HG03095 (cell line): ENCODE measurements around the gene MVB12B.

Experiments used
- ATAC-seq: cut with Tn5 transposase; IDR thresholded peaks from one replicate; pipeline ENCODE4 v1.9.1; 2021; ENCODE audit warnings: moderate library complexity; ENCODE audit not compliant: unreplicated experiment

The MVB12B gene

DNA sequence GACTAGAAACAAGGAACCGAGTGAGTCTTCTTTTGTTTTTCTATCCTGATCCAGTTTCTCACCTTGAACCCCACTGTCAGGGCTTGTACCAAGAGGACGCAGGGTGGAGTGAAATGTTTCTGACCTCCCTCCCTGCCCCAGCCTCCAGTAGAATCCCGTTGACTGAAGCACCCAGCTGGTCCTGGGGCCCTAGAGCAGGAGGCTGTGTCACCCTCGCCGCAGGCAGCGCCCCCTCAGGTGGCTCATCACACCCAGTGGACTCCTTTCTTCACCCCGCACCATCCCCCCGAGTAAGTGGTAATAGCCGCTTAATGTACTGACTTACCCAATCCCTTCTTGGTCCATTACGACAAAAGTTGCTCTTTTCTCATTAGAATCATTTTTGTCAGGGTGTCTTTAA is 53.8 kb downstream of the MVB12B start:
- no peak for ATAC-seq

DNA sequence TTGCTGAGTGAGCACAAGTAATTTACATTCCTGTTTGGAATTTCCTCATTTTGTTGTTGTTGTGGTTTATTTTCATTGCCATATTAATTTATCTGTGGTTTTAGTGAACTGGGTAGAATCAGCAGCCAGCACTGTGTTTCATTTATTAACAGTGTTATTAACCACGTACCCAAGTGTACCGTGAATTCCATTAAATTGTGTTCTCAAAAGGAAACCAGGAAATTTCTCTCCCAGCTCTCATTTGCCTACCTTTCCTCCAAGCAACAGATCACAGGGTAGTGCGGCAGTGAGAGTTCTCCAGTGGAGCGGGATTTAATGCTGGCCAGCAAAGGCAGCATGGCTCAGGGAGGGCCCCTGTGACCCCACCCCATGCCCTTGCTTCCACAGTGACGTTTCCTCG is 54.6 kb downstream of the MVB12B start:
- ATAC-seq, result no peak

DNA sequence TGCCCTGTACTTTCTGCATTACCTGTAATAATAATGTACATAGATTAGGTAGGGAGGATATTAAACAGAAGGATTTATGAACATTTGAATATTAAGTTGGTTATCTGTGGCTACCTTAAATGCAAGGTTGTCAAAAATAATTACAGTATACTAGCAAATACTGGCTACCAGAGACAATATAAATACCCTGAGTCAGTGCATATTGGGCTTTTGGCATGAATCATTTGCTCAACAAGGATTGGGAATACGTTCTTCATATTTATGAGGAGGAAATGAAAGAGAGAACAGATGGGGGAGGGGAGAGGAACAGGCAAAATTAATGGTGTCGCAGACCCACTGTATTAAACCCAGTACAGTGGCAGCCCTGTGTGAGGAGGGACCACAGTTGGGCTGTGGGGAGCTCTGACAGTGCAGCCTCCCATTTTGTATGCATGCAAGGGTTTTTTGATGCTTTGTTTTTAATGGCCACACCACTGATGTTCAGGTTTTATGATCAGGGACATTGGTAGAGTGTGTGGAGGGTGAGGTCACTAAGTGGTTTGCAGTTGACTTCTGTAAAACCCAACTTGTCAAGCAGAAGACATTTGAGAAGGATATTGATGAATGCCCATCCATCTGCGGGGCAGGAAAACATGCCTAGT is 56.9 kb downstream of the MVB12B start:
- ATAC-seq, result no peak

DNA sequence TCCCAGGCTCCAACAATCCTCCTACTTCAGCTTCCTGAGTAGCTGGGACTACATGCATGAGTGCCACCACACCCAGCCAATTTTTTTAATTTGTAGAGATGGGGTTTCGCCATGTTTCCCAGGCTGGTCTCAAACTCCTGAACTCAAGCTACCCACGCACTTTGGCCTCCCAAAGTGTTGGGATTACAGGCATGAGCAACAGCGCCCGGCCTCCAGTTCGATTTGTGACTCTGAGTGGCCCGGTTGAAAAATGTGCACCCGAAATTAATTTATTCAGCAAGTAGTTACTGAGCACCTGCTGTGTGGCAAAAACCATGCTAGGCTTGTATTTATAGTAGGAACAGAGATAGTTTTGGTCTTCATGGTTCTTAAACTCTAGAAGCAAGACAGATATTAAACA is 58.3 kb downstream of the MVB12B start:
- no peak for ATAC-seq

DNA sequence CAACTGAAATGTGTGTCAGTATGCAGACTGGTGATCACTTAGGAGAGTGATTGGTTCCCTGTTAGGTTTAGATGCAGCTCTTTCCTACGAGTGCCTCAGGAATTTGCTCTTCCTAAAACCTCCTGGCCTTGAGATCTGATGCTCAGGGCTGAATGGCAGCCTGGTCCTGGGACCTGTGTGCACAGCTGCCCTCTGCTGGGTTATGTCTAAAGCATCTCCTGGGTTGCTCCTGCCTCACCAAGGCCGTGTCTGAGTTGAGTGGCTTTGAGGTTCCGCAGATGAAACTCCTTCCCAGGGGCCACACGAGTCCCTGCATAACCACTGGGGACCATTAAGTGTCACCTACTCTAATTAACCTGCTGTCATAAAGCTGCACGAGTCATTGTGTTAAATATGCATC is 59.5 kb downstream of the MVB12B start:
- ATAC-seq, result no peak

DNA sequence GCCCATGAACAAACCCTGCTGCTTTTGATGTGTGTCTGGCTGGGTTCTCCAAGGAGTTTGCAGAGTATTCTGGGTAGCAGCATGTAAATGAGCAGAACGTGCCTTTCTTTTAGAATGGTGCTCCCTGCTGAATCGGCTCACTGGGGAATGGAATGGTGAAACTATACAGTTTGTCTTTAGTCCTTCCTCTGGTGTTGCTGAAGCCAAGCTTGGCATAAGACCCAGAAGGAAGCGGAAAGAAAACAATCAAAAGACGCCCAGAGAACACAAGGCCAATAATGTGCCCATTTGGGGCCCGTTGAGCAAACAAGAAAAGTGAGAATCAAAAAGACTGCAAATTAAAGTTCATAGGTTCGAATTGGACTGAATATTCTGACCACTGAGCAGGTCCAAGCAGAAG is 60.1 kb downstream of the MVB12B start:
- ATAC-seq, result no peak

DNA sequence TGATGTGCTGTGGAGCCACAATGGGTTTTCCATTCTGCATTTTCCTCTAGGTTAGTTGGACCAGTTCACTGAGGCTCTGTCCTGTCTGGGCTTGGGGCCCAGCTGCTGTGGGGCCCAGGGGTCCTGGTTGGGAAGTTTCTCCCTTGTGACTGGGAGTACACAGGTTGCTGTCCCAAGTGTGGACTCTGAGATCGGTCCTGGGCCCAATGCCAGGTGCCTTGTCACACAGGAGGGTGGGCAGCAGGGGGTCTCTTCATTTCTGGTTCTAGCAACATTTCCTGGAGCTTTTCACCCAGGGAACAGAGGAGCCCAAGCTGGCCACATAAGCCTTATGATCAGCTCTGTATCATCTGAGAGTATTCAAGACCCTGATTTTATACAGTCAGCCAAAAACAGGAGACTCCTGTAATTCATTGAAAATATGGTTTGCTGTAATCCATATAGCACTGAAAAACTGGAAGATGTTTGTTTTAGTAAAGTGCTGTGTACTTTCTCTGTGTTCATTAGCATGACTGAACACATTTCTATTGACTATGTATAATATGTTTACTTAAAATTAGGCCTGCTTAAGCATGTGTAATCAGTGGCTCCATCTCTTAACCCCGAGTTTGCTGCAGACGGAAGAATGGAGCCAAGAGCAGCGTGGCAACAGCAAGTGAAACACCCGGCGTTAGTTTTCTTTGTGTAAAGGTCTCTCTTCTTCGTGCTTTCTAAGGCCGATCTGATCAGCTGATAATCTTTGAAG is 62.5 kb downstream of the MVB12B start:
- ATAC-seq, result no peak

DNA sequence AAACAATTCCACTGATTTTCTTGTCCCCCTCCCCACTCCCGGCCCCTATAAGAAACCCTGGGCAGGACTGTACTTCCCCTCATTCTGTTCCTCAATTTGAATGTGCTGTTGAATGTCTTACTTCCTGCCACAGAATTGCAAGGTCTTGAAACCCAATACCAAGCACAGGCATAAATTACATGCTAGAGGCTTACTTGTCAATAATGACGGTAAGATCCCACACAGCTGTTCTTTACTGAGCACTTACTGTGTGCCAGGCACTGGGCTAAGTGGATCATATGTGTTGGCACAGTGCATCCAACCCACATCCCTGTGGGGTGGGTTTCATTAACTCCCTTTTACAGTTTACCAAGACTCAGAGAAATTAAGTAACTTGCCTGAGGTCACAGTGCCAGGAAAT is 63.4 kb downstream of the MVB12B start:
- ATAC-seq, result no peak

DNA sequence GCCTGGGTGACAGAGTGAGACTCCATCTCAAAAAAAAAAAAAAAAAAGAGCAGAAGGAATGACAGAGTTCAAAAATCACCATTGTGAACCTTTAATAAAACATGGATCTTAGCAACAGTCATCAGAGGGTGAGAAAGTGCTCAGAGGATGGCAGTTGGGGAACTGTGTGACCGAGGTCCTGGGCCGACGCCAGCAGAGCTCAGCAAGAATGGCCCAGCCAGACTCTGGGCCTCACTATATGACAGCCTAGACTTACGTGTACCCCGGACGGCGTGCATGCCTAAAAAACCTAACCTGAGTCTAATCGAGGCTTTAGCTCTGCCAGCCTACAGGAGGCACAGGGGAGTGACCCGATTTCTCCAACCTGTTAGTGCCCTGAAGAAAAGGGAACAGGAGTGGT is 64.3 kb downstream of the MVB12B start:
- no peak for ATAC-seq

DNA sequence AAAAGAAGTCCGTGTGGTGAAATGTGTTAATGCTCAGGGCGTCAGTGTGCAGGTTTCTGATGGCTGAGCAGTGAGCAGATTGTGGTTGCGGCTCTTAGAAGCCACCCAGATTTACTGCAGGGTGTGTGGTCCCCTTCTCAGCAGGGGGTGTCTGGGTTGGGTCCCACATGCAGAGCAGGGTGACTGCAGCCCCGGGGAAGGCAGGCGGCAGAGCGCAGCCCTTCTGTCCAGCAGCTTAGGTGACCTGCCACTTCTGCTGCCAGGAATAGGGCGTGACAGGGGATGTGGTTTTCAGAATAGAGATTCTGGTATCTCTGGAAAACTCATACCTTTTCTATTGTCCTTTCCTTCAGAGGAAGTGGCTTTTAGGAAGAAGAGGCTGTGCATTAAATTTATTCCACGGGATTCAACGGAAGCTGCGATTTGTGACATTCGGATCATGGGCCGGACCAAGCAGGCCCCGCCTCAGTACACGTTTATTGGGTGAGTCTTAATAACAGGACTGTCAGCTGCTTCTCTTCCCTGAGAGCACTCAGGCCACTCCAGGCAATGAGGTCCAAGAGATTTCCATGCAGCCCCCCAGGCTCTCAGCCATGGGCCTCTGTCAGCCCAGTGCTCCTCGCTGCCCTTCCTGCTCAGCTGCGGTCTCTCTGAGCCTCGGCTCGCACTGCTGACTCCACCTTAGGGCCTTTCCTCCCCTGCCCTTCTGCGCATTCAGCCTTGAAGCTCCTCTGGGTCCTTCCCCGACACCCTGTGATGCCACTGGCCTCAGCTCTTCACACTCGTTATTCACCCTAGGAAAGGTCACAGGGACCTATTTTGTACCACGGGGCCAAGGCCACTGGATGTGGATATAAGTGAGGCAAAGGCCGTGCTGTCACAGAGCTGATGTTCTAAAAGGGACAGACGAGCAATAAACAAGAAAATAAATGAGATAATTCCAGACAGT is 65.4 kb downstream of the MVB12B start:
- ATAC-seq, result no peak

DNA sequence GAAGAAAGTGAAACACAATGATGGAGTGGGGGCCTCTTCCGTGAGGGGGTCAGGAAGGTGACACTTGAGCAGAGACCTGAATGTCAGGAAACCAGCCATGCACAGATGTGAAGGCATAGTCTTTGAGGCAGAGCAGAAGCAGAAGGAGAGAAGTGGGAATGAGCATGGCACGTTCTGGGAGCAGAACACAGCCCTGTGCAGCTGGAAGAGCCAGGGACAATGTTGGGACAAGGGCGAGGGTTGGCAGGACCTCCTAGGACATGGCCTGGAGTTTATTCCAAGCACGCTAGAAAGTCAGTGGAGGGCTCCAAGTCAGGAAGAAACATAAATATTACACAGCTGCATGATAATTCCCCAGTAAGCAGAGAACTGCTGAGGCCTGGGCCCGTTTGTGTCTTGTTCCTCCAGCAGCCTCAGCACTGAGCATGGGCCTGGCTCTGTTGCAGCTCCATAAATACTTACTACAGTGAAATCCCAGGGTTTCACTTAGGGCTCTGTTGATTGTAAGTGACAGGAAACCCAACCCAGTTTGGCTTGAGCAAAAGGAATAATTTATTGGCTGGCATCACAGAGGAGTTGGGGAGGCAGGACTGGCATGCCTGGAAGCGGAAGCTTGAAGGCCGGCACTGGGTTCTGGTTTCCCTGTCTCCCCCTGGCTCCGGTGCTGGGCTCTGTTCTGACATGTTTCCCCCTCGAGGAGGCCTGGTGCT is 66.2 kb downstream of the MVB12B start:
- ATAC-seq, result no peak

DNA sequence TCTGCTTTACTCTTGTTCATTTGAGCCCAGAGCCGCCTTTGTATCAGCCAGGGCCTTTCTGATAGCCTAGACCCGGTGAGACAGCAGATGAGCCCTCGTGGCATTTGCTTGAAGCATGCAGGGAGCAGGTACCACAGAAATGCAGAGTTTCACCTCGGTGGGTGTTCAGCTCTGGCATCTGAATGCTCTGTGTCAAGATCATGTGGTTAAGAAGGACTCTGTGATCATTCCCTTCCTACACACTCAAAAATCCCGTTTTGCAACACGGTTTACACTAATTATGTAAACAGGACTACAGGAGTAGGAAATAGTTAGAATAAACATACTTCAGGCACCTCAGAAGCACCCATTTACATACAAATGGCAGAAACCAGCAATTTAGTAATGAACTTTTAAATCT is 67.2 kb downstream of the MVB12B start:
- no peak for ATAC-seq

DNA sequence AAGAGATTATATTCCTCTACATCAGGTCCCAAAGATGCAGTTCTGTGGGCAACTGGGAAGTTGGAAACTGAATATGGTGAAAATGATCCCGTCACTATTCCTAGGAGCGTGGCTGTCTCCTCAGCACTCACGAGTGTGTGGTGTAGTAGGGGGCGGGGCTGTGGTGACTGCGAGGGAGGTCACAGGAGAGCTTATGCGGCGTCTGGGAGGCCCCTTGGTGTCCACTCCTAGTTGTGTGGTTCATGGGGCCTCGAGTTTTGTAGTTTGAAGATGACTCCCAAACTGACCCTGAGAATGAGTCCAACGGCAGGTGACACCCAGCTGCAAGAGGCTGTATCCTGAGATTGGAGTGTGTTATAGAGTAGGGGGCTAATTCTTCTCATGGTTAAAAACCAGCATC is 68.2 kb downstream of the MVB12B start:
- no peak for ATAC-seq

DNA sequence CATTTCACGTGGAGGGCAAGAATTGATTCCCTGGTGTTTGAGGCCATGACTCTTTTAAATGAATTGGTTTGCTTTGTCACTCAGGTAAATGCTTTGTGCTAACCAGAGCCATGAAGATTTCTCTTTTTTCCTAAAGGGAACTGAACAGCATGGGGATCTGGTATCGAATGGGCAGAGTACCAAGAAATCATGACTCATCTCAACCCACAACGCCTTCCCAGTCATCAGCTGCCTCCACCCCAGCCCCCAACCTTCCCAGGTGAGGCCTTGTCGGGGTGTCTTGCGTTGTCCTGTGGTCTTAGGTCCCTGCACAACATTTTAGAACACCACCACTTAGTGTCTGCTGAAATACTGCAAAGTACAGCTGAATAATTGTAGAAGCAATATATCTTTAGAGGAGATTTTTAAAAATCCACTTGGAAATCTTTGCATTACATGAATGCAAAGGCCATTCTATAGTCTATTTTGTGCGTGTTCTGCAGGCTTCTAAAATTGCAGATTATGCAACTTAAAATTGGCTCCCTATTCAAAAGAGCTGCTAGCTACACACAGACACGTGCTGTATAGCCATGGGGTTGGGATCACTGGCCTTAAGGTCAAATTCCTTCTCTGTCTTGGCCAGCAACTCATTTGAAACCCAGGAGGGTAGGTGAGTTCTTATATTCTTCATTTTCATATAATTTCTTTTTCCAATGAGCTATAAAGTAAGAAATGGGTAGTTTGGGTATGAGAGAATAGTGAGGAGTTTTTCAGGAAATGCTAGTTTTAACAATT is 69.0 kb downstream of the MVB12B start:
- no peak for ATAC-seq

DNA sequence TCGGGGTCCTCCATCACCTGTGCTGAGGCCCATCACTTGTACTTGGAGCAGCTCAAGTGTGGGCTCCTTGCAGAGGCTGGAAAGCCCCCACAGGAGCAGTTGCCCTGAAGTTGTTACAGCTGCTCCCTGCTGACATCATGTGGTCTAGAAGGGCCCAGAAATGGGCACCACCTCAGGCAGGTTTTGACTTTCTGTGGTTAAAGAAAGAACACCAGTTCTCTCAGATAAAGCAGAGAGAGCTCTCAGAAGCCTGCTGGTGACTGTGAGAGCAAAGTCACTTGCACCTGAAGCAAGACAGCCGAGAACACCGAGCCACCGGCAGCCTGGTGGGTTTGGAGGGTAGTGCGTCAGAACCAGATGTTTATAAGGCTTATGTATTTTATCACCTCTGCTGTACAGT is 70.4 kb downstream of the MVB12B start:
- ATAC-seq, result peak; percentile 78

DNA sequence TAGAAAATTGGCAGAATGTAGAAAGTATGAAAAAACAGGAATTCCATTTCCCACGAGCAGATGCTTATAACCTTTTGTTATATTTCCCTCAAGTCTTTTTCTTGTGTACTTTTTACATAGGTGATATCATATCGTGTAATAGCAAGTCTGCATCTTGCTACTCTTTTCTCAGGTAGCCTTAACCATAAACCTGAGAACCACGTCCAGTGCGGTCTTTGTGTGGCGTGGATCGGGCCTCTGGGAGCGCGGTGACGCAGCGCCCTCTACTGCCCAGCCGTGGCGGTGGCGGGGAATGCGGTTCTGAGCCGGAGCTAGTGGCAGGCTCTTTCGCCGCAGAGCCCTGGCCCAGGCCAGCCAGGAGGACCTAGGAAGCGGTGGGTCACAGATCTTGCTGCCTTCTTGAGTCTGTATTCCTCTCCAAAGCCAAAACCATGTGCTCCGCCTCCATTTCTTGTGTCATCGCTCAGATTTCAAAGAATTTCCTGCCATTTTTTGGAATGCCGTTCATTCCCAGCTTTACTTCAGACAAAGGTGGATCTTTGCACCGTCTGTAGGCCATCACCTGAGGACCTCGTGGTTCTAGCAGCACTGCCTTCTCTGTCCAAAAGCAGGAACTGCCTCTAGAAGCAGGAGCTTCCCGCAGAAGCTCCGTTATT is 71.9 kb downstream of the MVB12B start:
- ATAC-seq, result no peak

DNA sequence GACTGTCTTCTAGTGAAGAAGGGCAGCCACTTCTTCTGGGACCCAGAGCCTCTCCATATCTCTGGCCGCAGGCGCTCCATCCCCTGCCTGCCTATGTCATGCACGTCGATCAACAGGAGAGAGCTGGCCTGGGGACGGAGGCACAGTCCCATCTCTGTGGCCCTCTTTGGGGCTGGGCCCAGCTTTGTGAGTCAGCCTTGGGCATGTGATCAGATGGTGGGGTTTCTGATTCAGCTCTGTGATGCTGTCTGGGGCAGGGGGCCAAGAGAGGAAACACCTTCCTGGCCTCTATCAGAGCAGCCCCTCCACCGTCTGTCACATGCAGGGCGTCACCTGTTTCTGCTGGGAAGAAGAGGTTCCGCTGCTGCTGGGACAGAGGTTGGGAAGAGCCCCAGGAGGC is 72.6 kb downstream of the MVB12B start:
- no peak for ATAC-seq

DNA sequence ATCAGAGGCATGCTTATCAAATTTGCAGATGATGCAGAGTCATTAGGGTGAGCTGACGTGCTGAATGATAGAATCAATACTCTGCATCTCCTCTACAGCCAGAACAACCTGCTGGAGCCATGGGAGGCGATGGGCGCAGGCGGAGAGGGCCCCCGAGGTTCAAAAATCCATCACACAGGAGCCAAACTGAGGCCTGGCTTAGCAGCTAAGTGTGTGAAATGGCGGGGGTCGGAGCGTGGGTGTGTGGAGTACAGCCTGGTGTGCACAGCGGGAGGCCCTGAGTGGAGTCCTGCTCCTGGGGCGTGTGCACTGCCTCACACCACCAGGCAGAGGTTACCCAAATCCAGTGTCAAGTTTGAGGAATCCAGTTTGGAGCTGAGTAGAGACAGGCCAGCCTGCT is 73.2 kb downstream of the MVB12B start:
- no peak for ATAC-seq

DNA sequence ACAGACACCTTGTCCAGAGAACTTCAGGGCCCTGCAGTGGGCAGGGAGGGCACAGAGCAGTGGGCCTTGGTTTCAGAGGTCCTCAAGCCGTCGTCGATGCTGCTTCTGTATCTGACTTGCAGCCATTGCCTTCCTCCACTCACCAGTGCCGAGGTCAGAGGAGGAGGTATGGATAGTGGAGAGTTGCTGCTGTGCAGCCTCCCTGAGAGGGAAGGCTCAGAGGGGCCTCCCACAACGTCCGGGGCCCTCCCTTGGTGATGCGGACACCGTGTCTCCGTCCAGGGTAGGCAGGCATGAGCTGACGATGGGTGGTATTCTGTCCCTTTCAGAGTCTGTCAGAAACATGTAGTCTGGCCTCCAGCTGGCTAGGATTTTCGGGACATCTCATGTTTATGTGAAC is 73.9 kb downstream of the MVB12B start:
- no peak for ATAC-seq

DNA sequence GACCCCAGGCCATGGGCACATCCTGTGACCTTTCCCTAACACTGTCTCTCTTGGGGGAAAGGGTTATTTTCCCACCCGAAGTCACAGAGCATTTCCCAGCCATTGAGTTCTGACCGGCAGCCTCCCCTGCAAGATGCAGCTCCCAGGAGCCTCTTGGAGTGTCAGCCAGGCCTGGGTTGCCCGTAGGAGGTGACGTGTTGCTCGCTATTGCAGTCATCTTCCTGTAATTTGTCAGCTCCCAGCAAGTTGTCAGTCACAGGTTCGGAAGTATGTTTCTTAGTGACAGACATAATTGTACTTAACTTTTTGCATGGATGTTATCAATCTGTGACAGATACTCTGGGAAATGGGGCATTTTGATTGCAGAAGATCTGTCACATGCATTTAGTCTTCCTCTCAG is 74.5 kb downstream of the MVB12B start:
- no peak for ATAC-seq
